IPS-20b (cell line): ENCODE data around the gene TET2.

ENCODE experiments used
- H3K27ac ChIP-seq: one replicate; pipeline ENCODE4 v1.5.1; 2013; ENCODE audit warnings: low read length
- H3K27me3 ChIP-seq: 2 replicates; pipeline ENCODE4 v1.6.1; 2013; ENCODE audit warnings: mild to moderate bottlenecking, low read length, inconsistent platforms; ENCODE audit not compliant: insufficient read depth
- H3K36me3 ChIP-seq: 2 replicates; pipeline ENCODE4 v1.6.1; 2013; ENCODE audit warnings: low read depth, mild to moderate bottlenecking, inconsistent platforms, low read length, moderate library complexity; ENCODE audit not compliant: insufficient read depth
- H3K4me1 ChIP-seq: 2 replicates; pipeline ENCODE4 v1.6.1; 2013; ENCODE audit warnings: mild to moderate bottlenecking, control low read depth, inconsistent platforms, low read length, moderate library complexity; ENCODE audit not compliant: insufficient read depth
- H3K4me3 ChIP-seq: 2 replicates; pipeline ENCODE4 v1.5.1; 2013; ENCODE audit warnings: mild to moderate bottlenecking, low read length, inconsistent platforms
- H3K9ac ChIP-seq: 2 replicates; pipeline ENCODE4 v1.6.1; 2013; ENCODE audit warnings: low read depth, mild to moderate bottlenecking, inconsistent platforms, low read length, moderate library complexity
- H3K9me3 ChIP-seq: 2 replicates; pipeline ENCODE4 v1.6.1; 2013; ENCODE audit warnings: mild to moderate bottlenecking, low read depth, low read length, inconsistent platforms; ENCODE audit not compliant: insufficient read depth

The TET2 gene

DNA sequence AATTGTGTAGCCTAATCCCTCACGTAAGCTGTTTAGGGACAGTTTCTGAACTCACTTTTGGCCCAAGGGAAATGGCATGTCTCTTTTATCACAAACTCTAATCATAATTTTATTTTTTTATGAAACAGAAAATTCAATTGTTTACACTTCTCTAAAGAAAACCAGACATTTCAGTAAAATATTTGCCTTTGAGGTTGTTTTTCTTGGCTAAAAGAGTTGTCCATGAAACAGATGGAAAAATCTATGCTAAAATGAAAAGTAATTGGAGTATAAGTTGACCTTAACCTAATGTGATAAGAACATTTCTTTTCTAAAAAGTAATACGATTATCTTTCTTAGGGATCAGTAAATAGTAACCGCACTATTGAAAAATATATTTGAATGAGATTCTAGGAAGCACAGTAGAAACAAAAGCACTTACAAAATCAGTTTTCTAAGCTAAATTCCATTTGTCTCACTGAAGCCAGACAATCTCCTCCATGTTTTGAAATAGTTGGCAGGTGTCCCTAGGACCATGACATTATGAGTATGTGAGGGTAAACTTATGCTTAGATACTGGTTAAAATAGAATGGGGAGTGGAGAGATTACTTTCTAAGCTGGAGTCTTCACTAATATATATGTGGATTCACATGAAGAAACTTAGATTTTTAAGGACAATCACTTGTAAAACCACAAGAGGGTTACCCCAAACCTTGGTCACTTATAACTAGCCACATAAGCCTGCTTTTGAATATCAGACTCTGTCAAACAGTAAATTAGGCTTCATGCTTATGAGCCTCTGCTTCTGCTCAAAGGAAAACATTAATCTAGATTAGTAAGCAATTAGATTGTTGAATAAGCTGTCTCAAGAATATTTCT, 20.1 kb upstream of the TET2 start:
- no peaks in the 10 kb centered on the region; the same call in 1 of the 2 replicates for H3K27me3 ChIP-seq
- H3K36me3 ChIP-seq = no peaks in the 10 kb centered on the region
- H3K4me1 ChIP-seq = no peaks in the 10 kb centered on the region
- no peak overlapping the region for H3K9ac ChIP-seq
- H3K9me3 ChIP-seq = no peaks in the 10 kb centered on the region
- no peak overlapping the region for H3K4me3 ChIP-seq
- H3K27ac ChIP-seq = no peak overlapping the region

DNA sequence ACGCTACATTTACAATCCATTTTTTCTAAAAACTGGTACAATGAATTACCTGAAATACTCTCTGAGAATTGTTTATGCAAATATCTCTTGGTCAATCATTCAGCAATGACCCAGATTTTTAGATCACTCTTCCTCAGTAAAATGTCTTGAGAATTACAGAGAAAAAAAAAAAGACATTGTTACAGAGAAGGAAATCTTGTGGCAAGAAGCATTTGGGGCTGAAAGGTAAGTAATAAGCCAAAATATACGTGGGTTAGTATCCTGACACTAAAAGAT, 19.6 kb upstream of the TET2 start:
- no peak overlapping the region for H3K9ac ChIP-seq
- no peaks in the 10 kb centered on the region for H3K36me3 ChIP-seq
- no peaks in the 10 kb centered on the region for H3K9me3 ChIP-seq
- H3K27me3 ChIP-seq = no peaks in the 10 kb centered on the region; the same call in 1 of the 2 replicates
- no peaks in the 10 kb centered on the region for H3K4me1 ChIP-seq
- no peak overlapping the region for H3K27ac ChIP-seq
- no peak overlapping the region for H3K4me3 ChIP-seq

- Histone ChIP-seq H3K9me3 (no peaks in the 10 kb centered on the region), H3K9ac (no peak overlapping the region), H3K4me1 (no peaks in the 10 kb centered on the region), H3K4me3 (no peak overlapping the region), H3K27me3 (no peaks in the 10 kb centered on the region; the same call in 1 of the 2 replicates), H3K27ac (no peak overlapping the region), H3K36me3 (no peaks in the 10 kb centered on the region)
Measured at GRCh38 chr4:105128208-105128607, 18.5 kb upstream of the TET2 start.

GRCh38 chr4:105129286-105130040, 17.2 kb upstream of the TET2 start:
- H3K27ac ChIP-seq = no peak overlapping the region

GRCh38 chr4:105130945-105131344, 15.7 kb upstream of the TET2 start:
- H3K4me1 ChIP-seq = no peaks in the 10 kb centered on the region

More at GRCh38 chr4:105129286-105130040, 17.2 kb upstream of the TET2 start:
- Histone ChIP-seq H3K4me3 (no peak overlapping the region), H3K36me3 (no peaks in the 10 kb centered on the region), H3K27me3 (no peaks in the 10 kb centered on the region; the same call in 1 of the 2 replicates), H3K4me1 (no peaks in the 10 kb centered on the region), H3K9me3 (no peaks in the 10 kb centered on the region), H3K9ac (no peak overlapping the region)

DNA sequence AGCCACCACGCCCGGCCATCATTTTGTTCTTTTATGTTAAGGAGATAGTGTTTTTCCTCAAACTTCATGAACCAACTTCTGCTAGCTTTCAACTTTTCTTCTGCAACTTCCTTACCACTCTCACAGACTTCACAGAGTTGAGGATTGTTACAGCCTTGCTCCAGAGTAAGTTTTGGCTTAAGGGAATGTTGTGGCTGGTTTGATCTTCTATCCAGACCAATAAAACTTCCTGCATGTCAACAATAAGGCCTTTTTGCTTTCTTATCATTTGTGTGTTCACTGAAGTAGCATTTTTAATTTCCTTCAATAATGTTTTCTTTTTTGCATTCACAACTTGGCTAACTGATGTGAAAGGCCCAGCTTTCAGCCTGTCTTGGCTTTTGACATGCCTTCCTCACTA, 12.7 kb upstream of the TET2 start:
- Histone ChIP-seq H3K4me1 (no peaks in the 10 kb centered on the region), H3K36me3 (no peaks in the 10 kb centered on the region), H3K9me3 (no peaks in the 10 kb centered on the region), H3K9ac (no peak overlapping the region), H3K27me3 (peaks cover 9% of the 10 kb centered on the region; the same call in 1 of the 2 replicates), H3K27ac (no peak overlapping the region), H3K4me3 (no peak overlapping the region)

More at GRCh38 chr4:105130945-105131344, 15.7 kb upstream of the TET2 start:
- Histone ChIP-seq H3K9ac (no peak overlapping the region), H3K36me3 (no peaks in the 10 kb centered on the region), H3K4me3 (no peak overlapping the region), H3K9me3 (no peaks in the 10 kb centered on the region), H3K27me3 (no peaks in the 10 kb centered on the region; the same call in 1 of the 2 replicates), H3K27ac (no peak overlapping the region)

- Histone ChIP-seq H3K9me3 (no peaks in the 10 kb centered on the region), H3K27ac (no peak overlapping the region), H3K36me3 (no peaks in the 10 kb centered on the region), H3K9ac (no peak overlapping the region), H3K4me3 (no peak overlapping the region), H3K4me1 (no peaks in the 10 kb centered on the region), H3K27me3 (peaks cover 22% of the 10 kb centered on the region; the same call in 1 of the 2 replicates)
Measured at GRCh38 chr4:105135785-105136184, 10.9 kb upstream of the TET2 start.

DNA sequence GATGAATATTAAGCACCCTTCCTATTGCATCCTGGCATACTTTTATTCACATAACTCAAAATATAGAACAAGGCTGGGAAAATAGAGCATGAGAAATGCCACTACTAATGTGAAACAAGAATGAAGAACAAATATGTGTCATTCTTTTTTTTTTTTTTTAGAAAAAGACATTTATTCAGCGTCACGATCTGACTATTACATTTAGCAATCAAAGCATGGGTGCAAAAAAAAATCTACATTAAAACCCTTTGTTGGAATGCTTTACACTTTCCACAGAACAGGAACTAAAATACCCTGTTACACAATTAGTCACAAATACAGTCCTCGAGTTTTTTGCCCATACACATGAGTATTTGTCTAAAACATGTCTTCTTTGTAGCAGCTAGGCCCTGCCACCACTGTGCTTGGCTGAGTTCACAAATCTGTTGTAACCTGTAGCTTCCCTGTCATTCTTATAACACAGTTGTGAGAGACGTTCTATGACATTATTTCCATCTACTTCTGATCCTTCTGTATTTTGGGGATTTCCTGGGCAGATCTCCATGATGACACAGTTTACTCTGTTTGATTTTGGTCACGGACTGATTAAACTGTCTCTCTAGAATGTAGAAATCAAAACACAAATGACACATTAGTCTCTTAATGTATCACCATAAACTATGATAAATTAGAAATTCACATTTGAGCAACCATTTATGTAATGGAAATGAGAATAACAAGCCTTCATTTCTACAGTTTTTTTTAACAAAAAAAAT, 9.4 kb upstream of the TET2 start:
- no peaks in the 10 kb centered on the region for H3K36me3 ChIP-seq
- no peaks in the 10 kb centered on the region for H3K9me3 ChIP-seq
- no peak overlapping the region for H3K9ac ChIP-seq
- H3K4me3 ChIP-seq = no peak overlapping the region
- no peaks in the 10 kb centered on the region for H3K4me1 ChIP-seq
- H3K27me3 ChIP-seq = peaks cover 36% of the 10 kb centered on the region
- no peak overlapping the region for H3K27ac ChIP-seq

GRCh38 chr4:105139646-105140045, 7.0 kb upstream of the TET2 start:
- H3K27ac ChIP-seq = no peak overlapping the region

GRCh38 chr4:105140684-105141490, 5.8 kb upstream of the TET2 start:
- Histone ChIP-seq H3K9ac (no peak overlapping the region), H3K27me3 (peaks cover 72% of the 10 kb centered on the region), H3K4me1 (peaks cover 3% of the 10 kb centered on the region; the same call in 1 of the 2 replicates), H3K36me3 (no peaks in the 10 kb centered on the region), H3K27ac (no peak overlapping the region), H3K9me3 (no peaks in the 10 kb centered on the region), H3K4me3 (no peak overlapping the region)

More at GRCh38 chr4:105139646-105140045, 7.0 kb upstream of the TET2 start:
- H3K4me3 ChIP-seq = no peak overlapping the region
- no peaks in the 10 kb centered on the region for H3K4me1 ChIP-seq
- peaks cover 59% of the 10 kb centered on the region for H3K27me3 ChIP-seq
- H3K36me3 ChIP-seq = no peaks in the 10 kb centered on the region
- no peak overlapping the region for H3K9ac ChIP-seq
- H3K9me3 ChIP-seq = no peaks in the 10 kb centered on the region
